Measurements from ENCODE around the gene PSME3. TPM values are rescaled to one million over a fixed set of nuclear protein-coding genes. Genes with fewer than 3 reads are reported as not detected.
"Not testable (repeated sequence)": the region's sequence is repeated elsewhere in the genome, so short reads cannot be mapped to it uniquely, and the experiment has no call there.

Gene PSME3
- total and polyA plus RNA-seq, 2 of the 13 experiments (the other 11 are each of a cell fraction or from before 2014, with no cell fraction given), result 66.3 to 135 TPM

- TF ChIP-seq ZNF775 (CRISPR knock-in tag; IDR thresholded peaks at IDR 0.05; ENCODE audit: borderline replicate concordance), result no peak
- TF ChIP-seq SETDB1 (CRISPR knock-in tag; IDR thresholded peaks at IDR 0.05; ENCODE audit: borderline replicate concordance), result no peak
- peak; percentile 36; the same call in 1 of the 2 replicates for TF ChIP-seq TFAP4 (IDR thresholded peaks at IDR 0.05; ENCODE audit: borderline replicate concordance, low read depth)
- TF ChIP-seq MTA3 (CRISPR knock-in tag; IDR thresholded peaks at IDR 0.05), result no peak
- no peak for TF ChIP-seq MTERF4 (CRISPR knock-in tag; IDR thresholded peaks at IDR 0.05)
- 0 out of 2 replicates have a peak, but pooled peaks have one; percentile 15 for TF ChIP-seq ERF (CRISPR knock-in tag; IDR thresholded peaks at IDR 0.05)
- no peak for TF ChIP-seq ZSCAN29 (CRISPR knock-in tag; conservative IDR thresholded peaks at IDR 0.05)
- no peak for TF ChIP-seq ZMAT3 (CRISPR knock-in tag; conservative IDR thresholded peaks at IDR 0.05)
Measured at GRCh38 chr17:42873315-42873714, 40.1 kb downstream of the PSME3 start (continued).

GRCh38 chr17:42873932-42874695 lies 40.9 kb downstream of the PSME3 start:
- 95% methylated on average over 9 of the region's 12 CpGs for WGBS (ENCODE audit: low lambda C conversion rate)
- H3K9me3 ChIP-seq (ENCODE audit: low read length); BruUV-seq (replicated peaks); FAIRE-seq; intact Hi-C loops (cut with micrococcal nuclease; ENCODE audit: unreplicated experiment); H2AFZ ChIP-seq (ENCODE audit: low read length); H3K27me3 ChIP-seq (ENCODE audit: control insufficient read depth in 1 of 2, insufficient read depth in 2 of 2, low read length in 2 of 2); H4K20me1 ChIP-seq (ENCODE audit: insufficient read depth, low read length); CTCF ChIA-PET (ENCODE audit: low intra/inter-chr PET ratio, low total read pairs); H3K9ac ChIP-seq (ENCODE audit: insufficient read depth, low read depth, low read length); DNase-seq (ENCODE audit: low spot score); in situ Hi-C loops (cut with HindIII; ENCODE audit: extremely low pct_ligation_motif_present, low pct_unique_long_range_greater_than_20kb); H3K79me2 ChIP-seq (ENCODE audit: insufficient read depth, low read length); H3K4me3 ChIP-seq (replicated peaks in 1 of 3; ENCODE audit: insufficient read depth in 1 of 3, low read depth in 2 of 3, low read length in 3 of 3); ATAC-seq; H3K27ac ChIP-seq (ENCODE audit: extremely low read length, insufficient read depth, low read length); H3K36me3 ChIP-seq (replicated peaks in 1 of 2; ENCODE audit: control insufficient read depth in 1 of 2, insufficient read depth in 2 of 2, low read length in 2 of 2); H3K4me2 ChIP-seq (ENCODE audit: low read depth, low read length): not testable (repeated sequence)
- peaks cover 59% of the 10 kb centered on the region for H3K4me1 ChIP-seq (ENCODE audit: insufficient read depth, low read length)
- POLR2A ChIA-PET, result interaction anchor here (1.2 kb wide), 3 partner anchors 20 to 50 kb away, joined by 3 to 4 read pairs (median 3); partner anchors contain the start of gene BECN1

All from HepG2 (cell line).